ENCODE results near the gene ADGRB3.

Gene ADGRB3

DNA sequence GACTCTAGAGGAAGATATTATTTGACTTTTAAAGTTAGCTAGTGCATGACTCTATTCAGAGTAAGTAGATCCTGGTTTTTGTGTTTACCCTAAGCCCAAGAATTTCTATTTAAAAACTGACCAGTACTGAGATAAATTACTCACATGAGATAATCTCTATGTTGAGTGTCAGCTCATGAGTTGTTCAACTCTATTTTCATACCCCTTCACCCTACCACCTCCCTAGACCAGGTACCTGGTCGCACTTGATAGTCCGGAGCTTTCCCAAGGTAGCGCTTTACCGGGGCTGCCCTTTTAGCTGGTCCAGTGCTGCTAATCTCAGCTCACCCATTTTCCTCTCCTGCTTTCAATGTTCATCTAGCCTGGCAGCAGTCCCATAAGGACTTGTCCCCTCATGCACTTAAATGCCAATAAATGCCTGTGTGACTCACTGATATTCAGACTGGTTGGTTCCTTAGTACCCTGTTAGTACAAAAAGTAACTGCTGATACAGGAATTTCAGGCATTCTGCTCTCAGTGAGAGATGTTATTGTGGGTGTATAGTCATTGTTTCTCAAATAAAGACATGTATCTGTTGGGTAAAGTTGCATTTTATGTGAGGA lies 503.9 kb downstream of the ADGRB3 start:
- no peak for DNase-seq

DNA sequence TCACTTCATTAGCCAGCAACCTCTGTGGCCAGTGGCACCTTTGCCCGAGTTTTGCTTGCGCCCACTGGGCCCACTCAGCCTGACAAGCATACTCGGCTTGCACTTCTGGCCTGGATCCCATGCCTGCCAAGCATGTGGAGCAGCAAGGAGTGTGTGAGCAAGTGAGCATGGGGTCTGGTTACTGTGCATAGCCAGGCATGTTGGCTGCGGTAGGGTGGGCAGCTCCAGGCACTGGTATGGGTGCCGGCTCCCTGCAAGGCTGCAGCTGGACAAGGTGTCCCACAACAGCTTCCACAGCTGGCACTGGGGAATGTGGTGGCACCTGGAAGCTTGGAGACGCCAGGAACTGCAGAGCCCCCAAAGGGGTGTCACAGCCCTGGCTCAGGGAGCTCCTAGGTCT lies 510.0 kb downstream of the ADGRB3 start:
- DNase-seq, result no peak

DNA sequence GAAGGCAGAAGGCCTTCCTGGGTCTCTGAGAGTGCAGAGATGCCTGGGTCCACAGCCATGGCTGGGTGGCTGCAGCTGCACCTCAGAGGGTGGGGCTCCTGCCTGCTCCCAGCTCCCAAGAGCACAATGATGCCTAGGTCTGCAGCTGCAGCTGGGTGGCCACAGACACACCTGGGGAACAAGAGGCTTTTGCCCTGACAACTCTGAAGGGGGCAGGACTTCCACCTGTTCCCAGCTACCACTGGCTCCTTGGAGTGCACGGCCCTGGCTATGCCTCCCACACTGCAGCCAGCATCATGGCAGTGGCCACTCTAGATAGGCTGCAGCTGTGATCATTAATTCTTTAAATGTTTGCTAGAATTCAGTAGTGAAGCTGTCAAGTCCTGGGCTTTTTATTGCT lies 511.3 kb downstream of the ADGRB3 start:
- no peak for DNase-seq

- no peak for DNase-seq
Observed at GRCh38 chr6:69155467-69155866, 520.4 kb downstream of the ADGRB3 start.

DNA sequence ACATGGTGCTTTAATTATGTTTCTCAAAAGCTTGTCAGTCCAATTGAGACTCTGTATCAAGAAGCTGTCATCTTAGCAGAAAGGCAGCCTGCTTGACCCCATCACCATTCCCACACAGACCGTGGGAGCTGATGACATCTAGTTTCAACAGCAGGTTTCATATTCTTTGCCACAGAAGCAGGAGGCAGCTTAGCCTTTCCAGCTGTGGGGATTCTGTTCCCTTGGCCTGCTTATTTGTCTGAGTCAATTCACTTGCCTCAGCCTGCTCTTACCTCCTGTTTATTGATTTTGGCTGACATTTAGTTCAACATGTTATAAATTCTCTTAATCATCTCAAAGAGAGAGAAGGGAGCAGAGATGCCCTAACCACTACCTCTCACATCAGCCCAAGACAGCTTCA lies 527.7 kb downstream of the ADGRB3 start:
- no peak for DNase-seq

DNA sequence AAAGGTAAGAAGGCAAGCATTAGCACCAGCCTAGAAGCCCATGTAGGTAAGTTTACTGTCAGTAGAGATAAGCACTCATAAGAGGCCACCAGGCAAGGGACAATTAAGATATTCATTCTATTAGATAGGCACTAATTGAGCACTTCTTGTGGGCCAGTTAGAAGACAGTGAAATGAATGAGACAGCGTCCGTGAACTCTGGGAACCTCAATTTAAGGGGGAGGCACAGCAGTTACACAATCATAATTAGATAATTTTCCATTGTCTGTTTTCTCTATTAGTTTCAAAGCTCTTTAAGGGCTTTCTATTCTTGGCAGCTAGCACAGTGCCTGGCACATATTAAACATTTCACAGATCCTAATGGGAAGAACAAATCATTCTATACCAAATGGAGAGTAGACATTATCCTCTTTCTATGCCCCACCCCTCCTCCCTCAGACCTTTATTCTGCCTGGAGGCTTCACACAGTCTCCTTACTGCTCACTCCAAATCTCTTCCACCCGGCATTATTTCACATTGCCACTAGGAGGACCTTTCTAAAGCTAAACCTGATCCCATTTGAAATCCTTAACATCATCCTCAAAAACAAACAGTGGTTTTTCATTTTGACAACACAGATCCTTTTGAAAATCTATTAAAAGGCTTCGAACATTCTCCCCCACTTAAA lies 529.6 kb downstream of the ADGRB3 start:
- no peak for DNase-seq

DNA sequence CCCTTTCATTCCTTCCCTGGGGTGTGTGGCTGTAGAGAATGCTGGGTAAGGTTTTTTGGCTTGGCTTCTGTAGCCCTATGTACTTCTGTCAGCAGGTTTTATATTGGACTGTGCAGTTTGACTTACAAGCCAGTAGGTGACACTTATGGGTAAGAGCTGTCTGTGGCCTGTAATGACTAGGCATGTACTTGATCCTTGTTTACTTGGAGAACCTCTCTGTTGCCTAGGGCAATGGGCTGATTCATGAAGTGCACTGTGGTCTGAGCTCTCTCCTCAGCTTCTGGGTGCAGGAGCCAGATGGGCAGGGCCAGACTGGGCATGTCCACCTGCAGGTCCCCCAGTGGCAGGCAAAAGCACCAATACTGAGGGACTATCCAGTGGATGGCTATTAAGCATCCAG lies 544.6 kb downstream of the ADGRB3 start:
- DNase-seq, result no peak

GRCh38 chr6:69180361-69181067 lies 545.4 kb downstream of the ADGRB3 start:
- no peak for DNase-seq

DNA sequence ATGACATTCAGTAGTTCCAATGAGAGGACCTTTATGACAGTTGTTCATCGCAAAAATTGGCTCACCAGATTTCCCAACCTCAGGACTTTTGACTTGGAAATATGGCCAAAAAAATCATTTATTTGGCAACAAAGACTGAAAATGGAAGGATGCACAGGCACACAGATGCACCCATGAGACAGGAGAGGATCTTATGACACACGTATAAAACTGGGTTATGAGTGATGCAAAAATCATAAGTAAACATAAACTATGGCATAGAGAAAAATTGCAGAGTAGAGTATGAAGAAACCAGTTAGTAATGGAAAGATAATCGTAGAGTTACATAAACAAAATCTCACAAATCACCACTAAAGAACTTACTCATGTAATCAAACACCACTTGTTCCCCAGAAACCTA lies 546.9 kb downstream of the ADGRB3 start:
- no peak for DNase-seq

DNA sequence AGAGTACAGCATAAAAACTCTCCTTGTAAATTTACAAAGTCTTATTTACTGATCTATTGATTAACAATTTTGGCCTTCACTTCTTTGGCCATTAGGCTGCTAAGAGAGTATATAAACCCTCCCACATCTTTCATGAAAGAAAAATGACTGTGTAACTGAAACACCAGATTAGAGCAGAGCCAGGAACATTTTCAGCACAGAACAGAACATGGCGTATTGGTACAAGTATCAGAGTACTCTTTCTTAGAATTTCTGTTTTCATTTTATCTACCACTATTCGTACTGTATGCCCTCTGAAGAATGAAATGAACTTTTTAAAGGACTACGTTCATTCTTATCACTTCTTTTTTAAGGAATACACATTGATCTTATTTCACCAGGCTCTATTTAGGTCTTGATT lies 550.2 kb downstream of the ADGRB3 start:
- no peak for DNase-seq

DNA sequence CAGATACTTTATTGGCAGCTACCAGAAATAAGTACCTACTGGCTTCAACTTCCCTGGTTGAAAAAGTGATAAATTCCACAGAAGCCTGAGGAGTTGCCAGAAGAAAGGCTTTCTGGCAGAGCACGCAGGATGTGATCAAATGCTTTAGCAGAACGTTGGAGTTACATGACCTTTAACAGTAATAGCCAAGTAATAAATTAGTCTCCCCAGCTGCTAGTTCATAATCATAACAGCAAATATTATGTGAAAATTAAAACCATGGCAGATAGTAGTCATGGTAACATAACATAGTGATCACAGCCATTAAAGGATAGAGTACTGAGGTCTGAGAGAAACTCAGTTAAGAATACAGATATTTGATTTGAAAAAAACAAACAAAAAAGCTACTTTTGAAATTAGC lies 567.7 kb downstream of the ADGRB3 start:
- DNase-seq, result no peak

DNA sequence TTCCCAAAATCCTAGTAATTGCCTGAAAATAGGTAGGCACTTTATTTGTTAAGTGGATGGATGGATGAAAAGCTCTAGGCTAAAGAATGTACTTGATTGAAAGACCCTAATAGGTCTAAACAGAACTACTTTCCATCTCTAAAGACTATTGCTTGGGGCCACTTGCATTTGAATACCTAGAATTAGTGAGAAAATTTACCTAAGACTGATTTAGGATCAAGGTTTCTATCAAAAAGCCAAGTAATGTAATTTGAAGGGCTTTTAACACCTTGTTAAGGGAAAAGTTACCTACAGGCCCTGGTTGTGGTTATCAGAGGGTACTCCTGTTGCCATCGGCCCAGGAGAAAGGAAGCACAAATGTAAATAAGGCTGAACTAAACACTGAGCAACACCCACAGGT lies 581.0 kb downstream of the ADGRB3 start:
- no peak for DNase-seq

GRCh38 chr6:69217343-69217742 lies 582.3 kb downstream of the ADGRB3 start:
- DNase-seq, result no peak

DNA sequence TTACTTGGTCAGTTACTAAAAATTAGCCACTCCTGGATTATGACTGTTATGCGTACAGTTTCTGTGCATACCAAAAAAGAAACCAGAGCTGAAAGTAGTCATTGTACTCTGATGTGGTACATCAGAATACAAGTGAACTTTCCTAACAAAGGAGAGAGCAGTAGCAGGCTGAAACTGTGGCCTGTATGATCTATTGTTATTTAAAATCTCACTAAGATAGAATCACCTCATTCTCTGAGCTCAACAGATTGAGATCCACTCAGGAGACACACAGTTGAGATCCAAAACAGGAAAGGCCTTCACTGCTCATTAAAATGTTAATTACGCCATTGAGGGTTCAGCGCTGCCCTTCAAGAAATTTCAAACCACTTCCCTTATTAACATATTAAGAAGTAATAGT lies 585.3 kb downstream of the ADGRB3 start:
- no peak for DNase-seq

DNA sequence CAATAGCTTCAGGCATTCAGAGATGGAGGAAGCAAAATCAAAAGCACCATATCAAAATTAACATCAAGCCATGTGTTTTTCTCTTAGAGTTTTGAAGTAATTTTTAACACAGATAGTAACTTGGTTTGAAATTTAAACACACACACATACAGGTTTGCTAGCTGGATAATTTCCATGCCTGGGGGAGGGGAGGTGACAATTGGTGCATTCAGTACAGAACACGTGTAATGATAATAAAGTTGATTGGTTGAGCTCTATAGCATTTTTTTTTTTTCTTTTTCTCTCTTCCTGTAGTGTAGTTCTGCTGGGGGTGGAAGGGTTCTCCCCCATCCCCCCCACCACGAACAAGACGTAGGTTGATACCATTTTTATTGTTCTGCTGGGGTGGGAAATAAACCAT lies 596.9 kb downstream of the ADGRB3 start:
- DNase-seq, result no peak

DNA sequence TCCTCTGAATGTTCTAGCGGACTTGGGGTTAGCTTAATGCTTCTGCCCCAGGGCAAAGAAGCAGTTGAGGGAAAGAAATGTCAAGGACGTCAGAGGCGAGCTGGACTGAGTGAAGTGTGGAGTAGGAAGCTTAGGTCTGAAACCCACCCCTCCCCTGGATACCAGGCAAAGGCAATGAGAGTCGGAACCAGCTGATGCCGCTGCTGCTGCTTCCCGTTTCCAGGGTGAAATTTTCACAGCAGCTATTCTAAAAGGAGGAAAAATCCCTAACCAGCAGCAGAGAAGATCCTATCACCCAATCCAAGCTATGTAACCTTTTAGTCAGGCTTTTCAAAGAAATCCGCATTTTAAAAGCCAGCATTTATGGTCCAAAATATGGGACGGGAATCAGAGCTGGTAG lies 597.4 kb downstream of the ADGRB3 start:
- DNase-seq, result no peak

- DNase-seq, result no peak
Observed at GRCh38 chr6:69232911-69233448, 597.9 kb downstream of the ADGRB3 start.

DNA sequence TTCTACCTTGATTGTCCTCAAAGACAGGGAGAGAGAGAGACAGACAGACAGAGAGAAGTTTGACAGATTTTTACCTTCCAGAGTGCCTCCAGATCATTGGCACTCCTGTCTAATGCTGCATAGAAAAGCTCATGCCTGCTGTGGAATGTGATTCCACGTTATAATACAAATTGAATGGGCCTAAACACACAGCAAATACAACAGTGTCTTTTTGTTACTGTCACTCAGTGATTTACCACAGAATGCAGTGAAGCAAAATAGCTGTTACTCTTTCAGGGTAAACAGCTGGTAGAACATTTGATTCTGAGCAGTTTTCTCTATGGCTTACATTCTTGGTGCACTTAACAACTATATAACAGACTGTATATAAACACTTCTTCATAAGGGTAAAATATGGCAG lies 603.0 kb downstream of the ADGRB3 start:
- DNase-seq, result no peak

DNA sequence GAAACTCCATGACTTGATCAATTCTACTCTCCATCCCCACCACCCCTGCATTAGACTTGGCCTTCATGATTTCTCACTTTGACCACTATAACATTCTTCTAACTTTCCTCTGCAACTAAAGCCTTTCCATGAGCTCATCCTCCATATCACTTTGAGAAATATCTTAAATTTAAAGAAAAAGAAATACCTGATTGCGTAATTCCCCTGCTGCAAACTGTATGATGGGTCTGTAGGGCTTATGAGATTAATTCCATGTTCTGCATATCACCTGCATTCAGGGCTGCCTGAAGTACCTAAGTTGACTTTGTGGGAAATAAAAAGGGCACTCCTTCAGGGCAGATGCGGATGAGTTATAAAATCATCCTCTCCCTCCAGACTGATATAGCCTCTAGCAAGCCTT lies 611.9 kb downstream of the ADGRB3 start:
- no peak for DNase-seq

- no peak for DNase-seq
Observed at GRCh38 chr6:69261010-69261409, 625.9 kb downstream of the ADGRB3 start.

- no peak for DNase-seq
Observed at GRCh38 chr6:69263297-69263696, 628.2 kb downstream of the ADGRB3 start.

DNA sequence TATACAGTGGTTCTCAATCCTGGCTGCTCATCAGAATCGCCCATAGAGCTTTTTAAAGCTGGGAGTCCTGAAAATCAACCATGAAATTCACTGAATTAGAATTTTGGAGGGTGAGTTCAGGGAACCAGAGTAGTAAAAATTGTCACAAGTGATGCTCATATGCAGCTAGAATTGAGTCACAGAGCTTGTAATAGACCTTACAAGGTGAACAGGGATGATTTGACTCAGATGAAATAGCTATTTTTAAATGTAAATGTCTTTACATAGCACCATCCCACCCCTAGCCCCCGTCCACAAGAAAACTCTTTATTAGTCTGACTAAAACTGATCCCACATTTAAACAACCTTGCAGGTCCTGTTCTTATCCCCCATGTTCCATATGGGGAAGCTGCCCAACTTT lies 630.0 kb downstream of the ADGRB3 start:
- DNase-seq, result no peak

GRCh38 chr6:69265706-69266105 lies 630.6 kb downstream of the ADGRB3 start:
- DNase-seq, result no peak

DNA sequence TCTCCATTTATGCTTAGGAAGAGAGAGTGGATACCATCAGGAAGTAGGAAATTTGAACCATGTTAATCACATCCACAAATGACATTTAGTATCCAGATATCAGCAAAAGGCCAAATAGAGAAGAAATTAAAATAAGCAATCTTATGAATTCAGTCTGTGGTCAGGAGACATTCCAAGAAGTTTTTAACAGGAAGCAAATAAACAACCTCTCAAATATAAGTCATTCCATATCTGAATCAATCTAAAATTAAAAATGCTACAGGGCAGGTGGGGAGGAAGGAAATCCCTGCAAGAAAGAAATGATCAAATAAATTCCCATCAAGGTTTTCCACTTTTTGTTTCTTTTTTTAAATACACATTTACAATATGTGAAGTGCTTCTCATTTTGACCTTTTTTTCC lies 641.1 kb downstream of the ADGRB3 start:
- no peak for DNase-seq
